Esophagus squamous epithelium (tissue), 4 donors: Measurements from ENCODE around the gene MYO18B.

Experiments
- CTCF ChIP-seq, 6 experiments: fragments of 450-650 bp in 4 of 6; fragments of 200-600 bp in 2 of 6; sonication (generic) in 2 of 6; IDR thresholded peaks; one replicate each; pipeline ENCODE4 v1.5.1; 2016 to 2019; ENCODE audit warnings: antibody characterized with exemption in 6 of 6, mild to moderate bottlenecking in 4 of 6, moderate library complexity in 4 of 6
- POLR2A ChIP-seq, 4 donors: fragments of 450-650 bp; IDR thresholded peaks; one replicate each; pipeline ENCODE4 v1.6.1; 2017; ENCODE audit warnings: antibody characterized with exemption in 4 of 4, mild to moderate bottlenecking in 4 of 4, moderate library complexity in 3 of 4

- TF ChIP-seq CTCF (IDR thresholded peaks at IDR 0.05) = no peak
- TF ChIP-seq POLR2A (IDR thresholded peaks at IDR 0.05) = no peak
Observed at GRCh38 chr22:26033586-26033985, 291.6 kb downstream of the MYO18B start.
